Middle frontal gyrus (tissue), 1 donor: ENCODE measurements around the gene PPID.
"Not testable (repeated sequence)": the region's sequence is repeated elsewhere in the genome, so short reads cannot be mapped to it uniquely, and the experiment has no call there.

Experiments used
- DNase-seq: peaks from one replicate; pipeline ENCODE4 v3.0.0-alpha.2; 2015; ENCODE audit warnings: low spot score; ENCODE audit errors: extremely low spot score

The PPID gene

DNA sequence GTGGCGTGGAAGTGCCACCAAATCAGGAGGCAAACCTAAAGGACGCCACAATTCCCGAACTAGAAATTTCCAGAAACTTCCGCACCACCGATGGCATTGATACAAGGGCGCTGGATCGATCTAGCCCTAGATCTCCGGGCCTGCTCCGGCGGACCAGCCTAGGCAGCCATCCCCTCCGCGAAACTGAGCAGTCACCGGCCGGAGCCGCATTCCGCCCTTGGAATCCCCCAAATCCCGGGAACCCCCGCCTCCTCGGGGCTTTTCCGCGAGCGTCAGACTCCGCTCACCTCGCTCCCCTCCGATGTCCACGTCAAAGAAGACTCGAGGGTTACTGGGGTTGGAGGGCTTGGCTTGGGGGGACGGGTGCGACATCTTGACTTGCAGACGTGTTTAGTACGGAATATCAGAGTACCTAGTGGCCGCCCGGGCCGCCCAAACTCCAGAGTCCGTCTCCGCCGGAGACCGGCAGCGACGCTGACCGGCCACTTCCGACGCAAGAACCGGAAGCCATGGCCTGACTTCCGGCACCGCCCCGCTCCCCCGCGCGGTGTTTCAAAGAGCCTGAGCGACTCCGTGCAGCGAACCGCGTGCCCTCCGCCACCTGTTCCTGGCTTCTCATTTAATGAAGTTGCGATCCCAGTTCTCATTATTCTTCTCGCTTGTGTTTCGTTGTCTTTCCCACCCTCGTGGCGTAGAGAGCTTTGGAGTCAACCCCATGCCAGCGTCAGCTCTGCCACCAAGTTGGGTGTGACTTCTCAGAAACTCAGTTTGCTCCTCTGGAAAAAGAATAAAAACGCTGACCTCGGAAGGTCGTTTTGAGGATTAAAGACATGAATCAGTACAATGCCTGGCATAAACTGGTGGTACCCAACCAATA lies at the start of gene PPID:
TSS of gene PPID (minus strand) at position 480 of the 877 bp plus-strand sequence. CDS start at position 372, 108 bp downstream.
- DNase-seq: peak; percentile 78

DNA sequence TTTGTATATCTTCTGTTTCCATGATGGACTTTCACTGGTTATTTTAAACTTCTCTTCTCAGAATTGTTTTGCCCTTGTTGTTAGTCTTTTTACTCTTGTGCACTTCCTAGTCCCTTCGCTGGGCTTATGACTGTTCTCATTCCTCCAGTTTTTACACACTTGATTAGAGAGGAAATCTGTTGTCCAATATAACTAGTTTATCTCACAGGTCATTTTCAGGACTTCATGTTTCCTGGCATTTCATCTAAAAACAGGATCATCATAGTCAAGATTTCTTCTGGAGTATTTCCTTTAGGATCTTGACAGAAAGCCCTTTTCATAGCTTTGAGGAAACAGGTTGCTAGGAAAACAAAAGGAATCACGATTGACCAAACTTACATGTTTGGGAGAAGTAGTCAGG lies 48.6 kb upstream of the PPID start:
- no peak for DNase-seq

DNA sequence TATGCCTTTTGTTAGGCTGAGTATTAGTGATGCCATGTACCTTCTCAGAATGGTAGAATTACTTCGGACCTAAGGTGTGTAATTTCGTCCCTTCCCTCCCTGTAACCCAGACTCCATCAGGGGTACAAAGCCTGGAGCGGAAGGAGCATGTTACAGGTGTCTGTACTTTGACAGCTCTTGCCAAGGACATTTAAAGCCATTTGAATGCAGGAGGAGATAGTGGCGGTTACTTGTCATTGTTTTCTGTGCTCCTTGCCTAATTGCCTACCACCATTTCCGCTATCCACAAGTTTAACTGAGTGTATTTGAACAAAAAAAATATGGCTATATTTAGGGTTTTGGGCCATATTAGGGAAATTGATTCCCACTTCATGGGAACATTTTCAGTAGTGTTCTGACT lies 47.5 kb upstream of the PPID start:
- DNase-seq: no peak

DNA sequence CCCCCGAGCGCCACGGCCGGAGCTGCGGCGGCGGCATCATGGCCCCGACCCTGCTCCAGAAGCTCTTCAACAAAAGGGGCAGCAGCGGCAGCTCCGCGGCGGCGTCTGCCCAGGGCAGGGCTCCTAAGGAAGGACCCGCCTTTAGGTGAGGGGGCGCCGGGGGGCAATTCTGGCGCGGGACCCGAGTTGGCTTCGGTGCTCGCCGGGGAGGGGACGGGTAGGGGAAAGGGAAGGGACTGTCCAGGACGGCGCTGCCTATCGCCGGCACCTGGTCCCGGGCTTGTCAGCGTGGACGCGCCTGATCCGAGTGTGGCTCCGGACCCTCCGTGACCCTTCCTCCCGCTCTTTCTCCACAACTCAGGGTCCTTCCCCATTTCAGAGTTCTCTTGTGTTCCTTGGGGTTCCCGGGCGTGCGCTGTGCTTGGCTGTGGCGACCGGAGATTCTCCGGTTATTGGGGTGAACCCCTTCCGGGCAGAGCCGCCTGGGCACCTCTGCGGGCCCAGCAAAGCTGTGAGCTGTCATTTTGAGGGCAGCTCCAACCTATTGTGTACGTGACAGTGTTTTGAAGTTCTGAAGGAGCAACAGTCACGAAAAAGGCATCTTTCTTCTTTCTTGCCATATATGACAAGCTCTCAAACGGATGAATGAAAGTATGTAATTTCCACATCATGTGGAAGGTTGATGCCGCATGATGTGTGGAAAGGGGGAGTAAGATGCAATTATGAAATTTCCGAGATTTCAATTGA lies 46.2 kb upstream of the PPID start:
- DNase-seq: no peak

DNA sequence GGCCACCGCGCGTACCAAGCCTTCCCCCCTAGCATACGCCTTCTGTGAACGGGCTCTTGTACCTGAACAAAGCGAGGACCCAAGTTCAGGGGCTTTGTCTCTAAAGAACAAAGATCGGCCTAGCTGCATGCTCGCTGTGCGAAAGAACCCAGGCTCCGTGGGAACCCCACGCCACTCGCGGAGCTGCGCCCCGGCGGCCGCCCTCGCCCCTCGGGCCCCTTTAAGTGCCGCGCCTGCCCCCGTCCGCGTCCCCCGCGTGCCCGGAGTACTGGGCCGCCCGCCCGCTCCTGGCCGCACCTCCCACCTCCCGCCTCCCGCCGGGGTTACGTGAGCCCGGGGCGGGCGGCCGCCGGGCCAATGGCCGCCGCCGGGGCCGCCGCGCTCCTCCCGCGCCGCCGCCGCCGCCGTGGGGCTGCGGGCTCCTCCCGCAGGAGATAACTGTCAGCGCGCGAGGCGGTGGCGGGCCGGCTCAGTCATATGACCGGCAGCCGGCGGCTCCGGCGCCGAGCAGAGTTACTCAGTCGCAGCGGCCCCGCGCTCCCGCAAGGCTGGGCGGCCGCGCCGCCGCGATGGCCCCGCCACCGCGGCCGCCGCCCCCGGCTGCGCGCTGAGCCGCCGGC lies 45.5 kb upstream of the PPID start, which contains the start of gene FNIP2:
TSS of gene FNIP2 (plus strand) at position 472 of the 620 bp plus-strand sequence. CDS start 187 bp downstream, outside the sequence.
- DNase-seq: peak; percentile 67

DNA sequence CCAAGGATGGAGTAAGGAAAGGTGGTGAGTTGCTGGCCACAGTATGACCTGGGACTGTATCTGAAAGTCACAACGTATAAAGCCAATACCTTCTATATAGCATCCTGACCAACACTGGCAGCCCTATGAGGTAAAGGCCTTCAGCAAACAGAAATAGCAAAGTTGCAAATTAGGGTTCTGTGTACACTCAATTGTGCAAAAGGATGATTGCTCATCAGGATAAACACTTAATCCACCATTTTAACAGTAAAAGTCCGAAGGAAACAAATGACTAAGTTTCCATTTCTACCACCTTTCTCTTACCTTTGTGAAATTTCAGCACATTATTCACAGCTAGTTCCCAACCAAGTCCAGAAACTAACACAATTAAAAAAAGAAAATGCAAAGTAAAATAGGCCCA lies 44.3 kb upstream of the PPID start:
- DNase-seq: no peak

DNA sequence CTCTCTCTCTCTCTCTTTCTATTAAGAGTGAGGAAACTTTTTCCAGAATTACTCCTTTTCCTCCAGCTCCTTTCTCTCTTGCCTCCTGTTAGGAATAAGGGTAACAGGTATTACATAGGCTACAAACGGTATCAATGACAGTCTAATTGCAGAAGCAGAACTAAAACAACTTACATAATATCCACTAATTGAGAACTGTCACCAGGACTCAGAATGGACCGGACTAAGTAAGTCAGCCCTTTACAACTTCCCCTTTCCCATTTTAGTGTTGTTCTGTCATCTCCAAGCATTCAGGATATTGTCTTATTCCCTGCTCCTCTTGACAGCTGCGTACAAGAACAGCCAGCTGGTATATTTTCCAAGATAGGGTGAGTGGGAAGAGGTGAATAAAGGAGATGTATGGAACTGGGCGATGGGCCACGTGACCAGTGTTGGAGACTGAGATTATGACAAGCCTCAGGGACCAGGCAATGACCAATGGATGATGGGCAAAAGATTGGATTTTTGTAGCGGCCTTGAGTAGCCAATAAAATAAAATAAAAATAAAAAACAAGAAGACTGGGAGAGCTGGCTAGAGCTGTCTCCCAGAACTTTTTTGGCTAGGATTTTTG lies 43.3 kb upstream of the PPID start:
- no peak for DNase-seq

DNA sequence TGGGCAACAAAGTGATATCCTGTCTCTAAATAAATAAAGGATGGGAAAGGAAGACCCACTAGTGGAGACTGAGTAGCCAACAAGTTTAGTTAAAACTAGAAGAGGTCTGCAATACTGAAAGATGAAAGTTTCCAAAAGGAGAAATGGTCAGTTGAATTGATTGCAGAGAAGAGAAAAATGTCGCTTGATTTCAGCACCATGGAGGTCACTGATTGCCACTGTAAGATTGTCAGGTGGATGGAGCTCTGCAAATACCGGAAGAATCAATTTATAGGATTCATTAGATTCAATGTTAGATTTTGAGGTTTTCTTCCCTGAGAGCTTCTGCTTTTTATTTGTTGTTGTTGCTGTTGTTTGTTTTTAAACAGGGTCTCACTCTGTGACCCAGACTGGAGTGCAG lies 40.3 kb upstream of the PPID start:
- no peak for DNase-seq

DNA sequence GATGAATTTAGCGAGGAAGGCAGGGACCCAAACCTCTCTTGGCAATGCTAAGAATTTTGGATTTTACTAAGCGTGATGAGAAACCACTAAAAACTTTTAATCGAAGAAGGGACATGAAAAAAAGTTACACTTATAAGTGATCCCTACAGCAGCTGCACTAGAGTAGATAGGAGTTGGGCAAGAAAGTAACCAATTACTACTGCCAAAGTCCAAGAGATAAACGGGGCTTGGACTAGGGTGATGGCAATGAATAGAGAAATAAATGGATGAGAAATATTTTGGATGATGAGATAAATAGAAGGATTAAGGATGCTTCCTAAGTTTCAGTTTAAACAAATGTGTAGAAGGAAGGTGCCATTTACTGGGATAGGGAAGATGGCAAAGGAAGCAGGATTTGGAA lies 39.4 kb upstream of the PPID start:
- DNase-seq: no peak

DNA sequence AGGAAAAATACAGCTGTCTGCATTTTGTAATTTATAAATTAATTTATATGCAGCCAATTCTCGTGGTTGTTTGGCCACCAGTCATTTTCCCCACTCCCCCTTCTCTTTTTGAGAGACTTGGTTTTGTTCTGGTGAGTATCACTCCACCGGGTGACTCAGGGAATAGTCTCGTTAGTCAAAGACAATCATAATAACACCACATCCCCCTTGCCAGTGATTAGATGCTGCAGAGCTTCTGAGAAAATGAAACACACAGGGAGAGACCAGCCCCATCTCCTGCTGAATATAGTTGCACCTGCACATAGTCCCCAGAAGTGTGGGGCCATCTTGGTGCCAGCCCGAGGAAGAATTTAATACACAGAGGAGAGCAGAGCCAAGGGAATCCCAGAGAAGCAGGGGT lies 37.7 kb upstream of the PPID start:
- DNase-seq: no peak

DNA sequence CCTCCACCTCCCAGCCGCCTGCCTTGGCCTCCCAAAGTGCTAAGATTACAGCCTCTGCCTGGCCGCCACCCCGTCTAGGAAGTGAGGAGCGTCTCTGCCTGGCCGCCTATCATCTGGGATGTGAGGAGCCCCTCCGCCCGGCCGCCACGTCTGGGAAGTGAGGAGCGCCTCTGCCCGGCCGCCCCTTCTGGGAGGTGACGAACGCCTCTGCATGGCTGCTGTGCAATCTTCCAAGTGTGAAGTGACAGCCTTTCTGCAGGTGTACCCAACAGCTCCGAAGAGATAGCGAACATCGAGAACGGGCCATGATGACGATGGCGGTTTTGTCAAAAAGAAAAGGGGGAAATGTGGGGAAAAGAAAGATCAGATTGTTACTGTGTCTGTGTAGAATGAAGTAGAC lies 36.3 kb upstream of the PPID start:
- DNase-seq: not testable (repeated sequence)

DNA sequence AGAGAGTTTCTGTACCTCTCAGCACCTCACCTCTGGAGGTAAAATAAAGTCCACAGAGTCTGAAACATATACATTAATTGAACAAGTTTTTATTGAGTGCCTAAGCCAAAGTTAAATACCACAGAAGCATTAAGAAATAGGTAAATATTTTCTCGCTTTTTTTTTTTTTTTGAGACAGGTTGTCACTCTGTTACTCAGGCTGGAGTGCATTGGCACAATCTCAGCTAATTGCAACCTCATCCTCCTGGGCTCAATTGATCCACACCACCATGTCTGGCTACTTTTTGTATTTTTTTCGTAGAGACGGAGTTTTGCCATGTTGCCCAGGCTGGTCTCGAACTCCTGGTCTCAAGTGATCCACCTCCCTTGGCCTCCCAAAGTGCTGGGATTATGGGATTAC lies 35.5 kb upstream of the PPID start:
- DNase-seq: no peak

DNA sequence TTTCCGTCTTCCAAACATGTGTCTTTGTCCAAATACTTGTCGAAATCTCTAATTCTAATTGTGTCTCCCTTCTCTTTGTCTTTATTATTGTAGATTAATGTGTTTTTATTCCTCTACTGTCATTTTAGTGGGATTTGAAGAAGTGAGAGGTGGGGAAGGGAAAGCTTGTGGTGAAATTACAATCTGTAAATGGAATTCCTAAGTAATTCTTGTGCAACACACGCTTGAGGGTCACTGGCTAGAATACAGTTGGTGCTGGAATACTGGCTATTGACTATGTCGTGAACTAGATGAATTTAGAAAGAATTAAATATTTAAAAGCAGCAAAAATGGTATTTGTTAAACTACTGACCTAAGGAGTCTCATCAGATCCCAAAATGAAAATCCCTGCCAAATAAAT lies 34.9 kb upstream of the PPID start:
- no peak for DNase-seq

DNA sequence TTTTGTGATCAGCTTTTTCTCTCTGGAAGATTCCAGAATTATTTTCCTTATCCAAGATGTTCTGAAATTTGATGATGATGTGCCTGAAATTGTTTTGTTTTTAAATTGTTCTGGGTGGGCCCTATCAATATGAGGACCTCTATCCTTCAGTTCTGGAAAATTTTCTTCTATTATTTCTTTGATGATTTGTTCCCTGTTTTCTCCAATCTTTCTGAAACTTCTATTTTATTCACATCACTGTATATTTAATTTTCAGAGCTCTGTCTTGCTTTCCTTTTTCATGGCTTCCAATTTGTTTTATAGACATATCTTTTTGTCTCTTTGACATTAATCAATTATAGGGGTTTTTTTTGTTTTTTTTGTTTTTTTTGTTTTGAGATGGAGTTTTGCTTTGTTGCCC lies 33.4 kb upstream of the PPID start:
- DNase-seq: no peak

DNA sequence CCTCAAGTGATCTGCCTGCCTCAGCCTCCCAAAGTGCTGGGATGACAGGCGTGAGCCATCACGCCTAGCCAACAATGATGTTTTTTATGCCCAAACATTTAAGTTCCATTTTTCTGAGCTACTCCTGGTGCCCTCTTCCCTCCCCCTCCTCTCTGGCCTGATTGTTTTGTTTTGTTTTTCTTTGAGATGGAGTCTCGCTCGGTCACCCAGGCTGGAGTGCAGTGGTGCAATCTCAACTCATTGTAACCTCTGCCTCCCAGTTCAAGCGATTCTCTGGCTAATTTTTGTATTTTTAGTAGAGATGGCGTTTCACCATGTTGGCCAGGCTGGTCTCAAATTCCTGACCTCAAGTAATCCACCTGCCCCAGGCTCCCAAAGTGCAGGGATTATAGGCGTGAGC lies 32.6 kb upstream of the PPID start:
- not testable (repeated sequence) for DNase-seq

DNA sequence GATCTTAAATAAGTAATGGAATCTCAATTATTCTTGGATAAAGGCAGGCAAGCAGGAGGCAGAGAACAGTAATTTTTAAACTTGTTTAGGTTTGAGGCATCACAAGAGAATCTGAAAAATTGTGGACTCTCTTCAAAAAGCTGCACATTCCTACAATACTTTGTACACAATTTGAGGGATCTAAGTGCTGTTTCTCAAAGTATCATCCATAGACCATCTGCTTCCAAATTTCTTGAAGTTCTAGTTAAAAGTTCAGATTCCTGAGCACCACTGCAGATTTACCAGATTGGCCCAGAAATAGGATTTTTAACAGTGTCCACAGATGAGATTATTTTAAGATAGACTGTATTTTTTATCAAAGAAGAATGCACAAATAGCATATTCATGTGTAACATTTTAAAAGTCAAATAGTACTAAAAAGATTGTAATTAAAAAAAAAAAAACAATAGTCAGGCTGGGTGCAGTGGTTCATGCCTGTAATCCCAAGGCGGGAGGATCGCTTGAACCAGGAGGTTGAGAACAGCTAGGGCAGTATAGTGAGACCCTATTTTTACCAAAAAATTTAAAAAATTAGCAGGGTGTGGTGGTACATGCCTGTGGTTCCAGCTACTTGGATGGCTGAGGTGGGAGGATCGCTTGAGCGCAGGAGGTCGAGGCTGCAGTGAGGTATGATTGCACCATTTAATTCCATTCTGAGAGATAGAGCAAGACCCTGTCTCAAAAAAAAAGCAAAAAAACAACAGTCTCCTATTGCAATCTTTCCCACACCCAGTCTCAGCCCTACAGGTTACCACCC lies 31.4 kb upstream of the PPID start:
- DNase-seq: no peak

DNA sequence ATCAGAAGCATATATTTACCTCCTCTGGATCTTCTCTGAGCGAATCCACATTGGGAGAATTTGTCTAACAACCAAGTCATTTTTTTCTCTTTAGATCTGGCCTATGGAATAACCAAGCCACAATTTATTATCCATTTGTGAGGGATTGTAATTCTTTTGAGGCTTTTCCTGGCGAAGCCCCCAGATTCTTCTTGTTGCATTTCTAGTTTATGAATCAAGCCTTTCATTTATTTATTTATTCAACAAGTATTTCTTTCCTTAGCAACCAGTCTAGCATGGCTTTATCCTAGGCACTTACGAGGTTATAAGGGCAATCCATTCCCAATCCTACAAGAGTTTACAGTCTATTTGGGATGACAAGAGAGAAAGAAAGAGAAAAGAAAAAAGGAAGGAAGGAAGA lies 27.2 kb upstream of the PPID start:
- no peak for DNase-seq

DNA sequence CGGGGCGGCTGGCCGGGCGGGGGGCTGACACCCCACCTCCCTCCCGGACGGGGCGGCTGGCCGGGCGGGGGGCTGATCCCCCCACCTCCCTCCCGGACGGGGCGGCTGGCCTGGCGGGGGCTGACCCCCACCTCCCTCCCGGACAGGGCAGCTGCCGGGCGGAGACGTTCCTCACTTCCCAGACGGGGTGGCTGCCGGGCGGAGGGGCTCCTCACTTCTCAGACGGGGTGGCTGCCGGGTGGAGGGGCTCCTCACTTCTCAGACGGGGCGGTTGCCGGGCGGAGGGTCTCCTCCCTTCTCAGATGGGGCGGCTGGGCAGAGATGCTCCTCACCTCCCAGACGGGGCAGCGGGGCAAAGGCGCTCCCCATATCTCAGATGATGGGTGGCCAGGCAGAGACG lies 23.3 kb upstream of the PPID start:
- not testable (repeated sequence) for DNase-seq

DNA sequence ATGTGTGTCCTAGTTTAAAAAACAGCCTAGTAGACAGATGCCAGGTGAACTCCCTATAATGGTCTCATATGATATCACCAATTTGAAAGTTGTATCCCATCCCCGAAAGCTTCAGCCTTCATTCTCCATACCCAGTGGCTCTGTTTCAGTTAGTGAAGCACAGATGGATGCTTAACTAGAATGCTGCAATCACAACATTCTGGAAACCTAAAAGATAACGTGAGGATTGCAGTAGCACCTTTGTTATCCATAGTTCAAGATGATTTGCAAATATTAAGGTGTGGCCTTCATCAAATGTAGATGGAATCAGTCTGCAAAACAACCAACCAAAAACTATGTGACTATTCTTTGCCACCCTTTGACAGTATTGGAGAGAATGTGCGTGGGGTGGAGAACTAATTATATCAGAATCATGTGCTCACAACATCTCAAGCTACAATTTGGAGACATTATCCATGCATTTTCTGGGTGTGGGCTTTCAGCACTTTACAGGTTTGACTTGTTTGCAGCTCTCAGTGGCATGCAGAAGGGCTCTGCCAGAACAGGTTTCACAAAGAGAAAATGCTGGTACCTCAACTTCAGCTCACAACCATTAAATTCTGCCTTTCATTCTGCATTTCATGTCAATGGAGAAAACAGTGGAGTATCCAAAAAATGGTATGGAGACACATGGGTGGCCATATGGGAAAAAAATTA lies 18.3 kb upstream of the PPID start:
- no peak for DNase-seq

DNA sequence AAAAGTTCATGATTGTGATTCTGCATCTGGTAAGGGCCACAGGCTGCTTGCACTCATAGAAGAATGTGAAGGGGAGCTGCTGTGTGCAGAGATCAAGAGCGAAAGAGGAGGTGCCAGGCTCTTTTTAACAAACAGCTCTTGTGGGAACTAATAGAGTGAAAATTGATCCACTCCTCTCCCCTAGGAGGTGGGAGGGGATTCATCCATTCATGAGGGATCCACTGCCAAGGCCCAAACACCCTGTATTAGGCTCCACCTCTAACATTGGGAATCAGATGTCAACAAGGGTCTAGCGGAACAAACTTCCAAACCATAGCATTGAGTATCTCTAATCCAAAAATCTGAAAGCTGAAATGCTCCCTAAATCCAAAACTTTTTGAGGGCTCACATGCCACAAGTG lies 16.4 kb upstream of the PPID start:
- no peak for DNase-seq
